Limb (tissue), 2 donors: Measurements from ENCODE around the gene ADGRF5.

ENCODE experiments used
- DNase-seq, 2 donors: peaks; one replicate each; pipeline ENCODE4 v3.0.0-alpha.2; 2016; ENCODE audit errors: extremely low spot score in 2 of 2

The ADGRF5 gene

DNA sequence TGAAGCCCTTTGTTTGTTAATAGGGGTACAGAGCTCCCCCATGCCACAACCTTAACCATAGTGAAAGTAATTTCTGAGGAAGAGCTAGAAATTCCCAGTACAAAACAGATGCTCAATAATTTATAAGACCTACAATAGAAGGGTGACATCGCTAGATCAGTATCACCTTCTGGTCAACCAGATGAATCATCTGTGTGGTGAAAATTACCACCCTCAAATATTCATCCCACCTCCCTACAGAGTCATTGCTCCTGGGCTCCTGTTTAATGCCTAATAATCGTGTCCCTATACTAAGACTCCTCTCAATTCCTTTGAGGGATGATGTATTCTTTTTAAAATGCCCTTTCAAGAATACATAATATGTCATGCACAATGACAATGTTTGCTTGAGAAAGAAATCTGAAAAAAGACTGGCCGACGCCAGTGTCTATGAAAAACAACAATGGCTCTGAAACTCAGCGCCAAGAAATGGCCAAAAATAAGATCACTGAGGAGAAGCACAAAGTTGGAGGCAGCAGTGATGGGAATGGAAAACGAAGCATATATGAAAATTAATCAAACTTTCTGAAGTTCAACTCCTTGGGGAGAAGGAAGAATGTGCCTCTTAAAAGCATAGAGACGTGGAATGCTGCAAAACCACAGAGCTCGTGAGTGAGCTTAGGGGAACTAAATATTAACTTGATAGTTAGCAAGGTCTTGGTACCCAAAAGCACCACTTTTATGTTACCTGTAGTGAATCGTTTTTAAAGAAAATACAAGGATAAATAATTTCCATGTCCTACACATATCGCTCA is 11.0 kb upstream of the ADGRF5 start:
- DNase-seq: no peak

DNA sequence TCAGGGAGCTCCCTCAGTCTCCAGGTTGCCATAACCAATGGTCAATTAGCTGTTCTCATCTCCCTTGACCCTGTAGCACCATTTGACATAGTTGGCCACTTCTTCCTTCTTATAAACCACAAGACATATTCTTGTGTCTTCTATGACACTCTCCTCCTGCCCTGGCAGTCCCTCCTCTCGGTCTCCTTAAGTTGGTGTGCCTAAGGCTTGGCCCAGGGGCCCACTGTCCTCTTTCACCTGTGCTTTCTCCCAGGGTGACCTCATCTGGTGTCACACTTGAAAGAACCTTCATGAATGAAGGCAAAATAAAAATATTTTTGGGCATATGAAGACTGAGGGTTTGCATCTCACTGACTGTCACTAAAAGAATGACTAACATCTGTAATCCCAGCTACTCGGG is 9.7 kb upstream of the ADGRF5 start:
- no peak for DNase-seq

DNA sequence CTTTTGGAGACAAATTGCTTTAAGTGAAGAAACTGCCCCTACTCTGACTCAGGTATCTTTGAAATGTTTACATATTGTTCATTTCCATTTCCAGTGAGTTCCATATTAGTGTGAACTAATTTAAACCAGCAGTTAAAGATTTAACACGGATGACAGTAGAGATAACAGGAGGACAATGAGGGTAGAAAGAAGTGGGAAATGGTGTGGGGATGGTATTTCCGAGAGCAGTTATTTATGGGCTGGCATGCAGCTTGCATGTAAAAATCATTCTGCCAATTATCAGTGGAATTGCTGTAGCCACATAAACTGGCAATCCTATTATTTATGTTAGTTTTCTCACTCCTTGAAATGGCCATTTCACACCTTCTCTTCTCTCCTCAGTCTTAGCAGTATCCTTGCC is 8.6 kb upstream of the ADGRF5 start:
- no peak for DNase-seq

DNA sequence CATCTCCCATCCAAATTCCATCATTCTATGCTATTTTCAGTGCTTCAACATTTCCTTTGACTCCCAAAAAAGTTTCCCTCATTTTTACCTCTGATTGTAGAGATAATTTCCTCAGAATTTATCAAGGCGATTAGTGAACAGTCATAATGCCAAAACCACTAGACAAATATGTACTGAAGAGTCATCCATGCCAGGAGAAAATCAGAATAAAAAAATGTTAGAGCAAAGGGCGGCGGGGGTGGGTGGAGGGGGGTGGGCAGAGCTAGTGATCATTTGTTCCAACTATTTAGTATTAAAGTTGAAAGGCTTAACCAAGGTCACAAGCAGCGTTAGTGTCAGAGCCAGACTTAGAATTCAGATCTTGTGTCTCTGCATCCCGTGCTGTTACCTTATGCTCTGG is 5.3 kb upstream of the ADGRF5 start:
- DNase-seq: no peak

DNA sequence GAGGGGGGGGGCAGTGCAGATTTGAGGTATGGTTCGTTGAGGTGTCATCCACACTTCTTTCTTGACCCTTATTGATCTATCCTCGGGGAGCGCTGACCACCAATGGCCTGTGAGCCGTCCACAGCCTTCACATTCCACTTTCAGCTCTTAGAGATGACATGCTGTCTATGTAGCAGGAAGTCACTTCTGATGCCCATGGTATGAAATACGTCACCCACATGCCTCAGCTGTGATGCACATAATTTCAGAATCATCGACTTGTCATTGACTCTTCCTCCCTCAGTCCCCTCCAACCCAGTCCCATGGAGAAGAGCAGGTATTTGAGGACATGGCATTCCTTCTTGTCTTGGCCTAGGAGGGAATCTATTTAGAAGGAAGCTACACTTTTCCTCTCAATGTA is 4.7 kb upstream of the ADGRF5 start:
- no peak for DNase-seq

DNA sequence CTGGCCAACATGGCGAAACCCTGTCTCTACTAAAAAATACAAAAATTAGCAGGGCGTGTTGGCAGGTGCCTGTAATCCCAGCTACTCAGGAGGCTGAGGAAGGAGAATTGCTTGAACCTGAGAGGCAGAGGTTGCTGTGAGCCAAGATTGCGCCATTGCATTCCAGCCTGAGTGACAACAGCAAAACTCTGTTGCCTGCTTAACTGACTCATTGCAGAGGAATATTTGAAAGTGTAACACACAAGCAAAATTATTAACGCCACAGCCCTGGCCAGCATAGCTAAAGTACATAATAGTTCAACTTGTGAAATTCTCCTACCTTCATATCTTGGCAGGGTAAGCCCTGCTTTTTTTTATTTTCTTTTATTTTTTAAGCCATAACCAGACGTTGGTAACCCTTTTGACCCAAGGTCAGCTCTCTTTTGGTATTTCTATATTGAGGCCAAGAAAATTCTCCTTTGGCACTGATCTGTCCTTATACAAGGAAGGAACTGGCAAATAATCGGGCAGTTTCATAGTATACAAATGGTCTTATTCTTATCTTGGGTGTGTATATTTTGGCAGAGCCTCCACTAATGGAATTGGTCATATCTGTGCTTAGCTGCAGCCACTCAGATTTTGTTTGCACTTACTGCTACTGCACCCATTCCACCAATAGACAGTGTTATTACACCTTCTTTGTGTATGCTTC is 4.0 kb upstream of the ADGRF5 start:
- no peak for DNase-seq

DNA sequence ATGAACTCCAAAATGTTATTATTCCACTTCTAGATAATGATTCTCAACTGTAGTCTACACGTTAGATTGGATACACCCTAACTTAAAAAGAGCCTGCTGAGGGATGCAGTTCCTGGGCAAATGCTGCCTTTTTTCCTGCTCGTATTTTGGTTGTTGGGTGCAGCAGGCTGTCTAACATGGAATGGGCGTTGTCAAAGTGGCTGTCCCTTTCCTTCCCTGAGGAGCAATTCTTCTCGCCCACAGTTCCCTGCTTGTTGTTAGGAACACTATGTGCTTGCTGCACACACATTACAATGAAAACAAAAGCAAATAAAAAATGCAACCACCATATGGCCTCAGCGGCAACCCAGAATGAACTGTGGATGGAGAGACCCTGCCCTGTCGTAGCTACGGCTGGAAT is 1.7 kb upstream of the ADGRF5 start:
- no peak for DNase-seq

DNA sequence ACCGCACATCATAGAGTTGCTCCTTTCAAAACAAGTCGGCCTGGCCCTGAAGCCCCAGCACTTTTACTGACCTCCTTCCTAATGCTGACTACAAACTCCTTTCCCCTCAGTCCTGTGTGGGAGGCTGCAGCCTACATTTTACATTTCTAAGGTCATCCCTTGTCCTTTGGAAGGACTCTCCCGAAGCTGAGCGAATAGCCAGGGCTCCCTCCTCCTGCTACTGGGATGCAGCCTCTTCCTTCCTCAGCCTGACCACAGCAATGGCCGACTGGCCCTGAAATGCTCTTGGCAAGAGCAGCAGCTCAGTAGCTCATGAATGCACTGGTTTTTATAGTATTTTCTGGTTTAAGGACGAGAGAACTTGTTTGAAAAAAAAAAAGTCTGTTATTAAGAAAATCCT is 679 bp downstream of the ADGRF5 start:
- DNase-seq: no peak

DNA sequence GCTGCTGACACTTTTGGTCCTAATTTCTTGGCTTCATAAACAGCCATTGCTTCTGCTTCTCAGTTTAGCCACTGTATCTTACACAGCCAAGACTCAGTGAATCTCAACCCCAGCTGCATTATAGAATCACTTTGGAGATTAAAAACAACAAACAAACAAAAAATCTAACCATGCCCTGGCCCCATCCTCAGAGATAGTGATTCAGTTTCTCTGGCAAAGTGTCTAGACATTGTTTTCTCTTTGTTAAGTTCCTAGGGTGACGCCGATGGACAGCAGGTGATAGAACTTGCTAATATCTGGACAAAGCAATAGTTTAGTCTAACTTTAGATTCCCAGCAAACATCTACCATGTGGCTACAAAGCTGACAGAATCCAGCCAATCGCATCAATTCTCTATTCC is 2.9 kb downstream of the ADGRF5 start:
- DNase-seq: no peak

DNA sequence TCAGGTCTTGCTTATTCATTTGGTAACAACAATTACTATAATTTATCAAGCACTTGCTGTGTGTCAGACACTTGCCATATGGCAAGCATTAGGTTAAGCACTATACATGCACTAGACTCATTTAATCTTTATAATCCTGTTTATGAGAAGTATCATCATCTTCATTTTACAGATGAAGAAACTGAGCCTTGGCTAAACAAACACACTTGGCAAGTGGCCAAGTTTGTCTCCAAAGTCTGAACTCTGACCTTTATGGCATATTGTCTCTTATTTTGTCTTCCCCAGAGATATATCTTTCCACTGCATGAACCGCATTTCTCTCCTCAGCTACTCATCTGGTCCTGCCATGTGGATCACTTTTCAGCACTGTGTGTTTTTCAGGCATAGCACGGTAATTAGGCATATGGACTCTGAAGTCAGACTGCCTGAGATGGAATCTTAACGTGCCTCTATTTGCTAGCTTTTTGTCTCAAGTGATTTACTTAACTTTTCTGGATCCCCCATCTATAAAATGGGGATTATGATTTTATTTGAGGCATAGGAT is 4.7 kb downstream of the ADGRF5 start:
- no peak for DNase-seq

DNA sequence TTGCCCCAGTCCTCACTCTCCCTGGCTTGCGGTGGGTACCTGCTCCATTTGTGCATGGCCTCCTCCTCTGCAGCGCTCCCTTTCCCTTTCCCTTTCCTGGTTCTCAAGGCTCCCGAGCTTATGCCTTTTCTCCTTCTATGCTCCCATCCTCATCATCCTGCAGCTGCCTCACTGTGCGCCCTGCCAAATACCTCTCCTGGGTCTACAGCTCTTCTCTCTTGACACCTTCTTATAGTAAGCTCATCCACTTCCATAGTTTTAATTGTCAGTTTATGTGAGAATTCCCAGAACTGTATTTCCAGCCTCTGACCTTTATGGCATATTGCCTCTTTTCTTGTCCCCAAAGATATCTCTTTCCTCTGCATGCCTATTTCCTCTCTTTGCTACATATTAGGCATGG is 5.9 kb downstream of the ADGRF5 start:
- no peak for DNase-seq

DNA sequence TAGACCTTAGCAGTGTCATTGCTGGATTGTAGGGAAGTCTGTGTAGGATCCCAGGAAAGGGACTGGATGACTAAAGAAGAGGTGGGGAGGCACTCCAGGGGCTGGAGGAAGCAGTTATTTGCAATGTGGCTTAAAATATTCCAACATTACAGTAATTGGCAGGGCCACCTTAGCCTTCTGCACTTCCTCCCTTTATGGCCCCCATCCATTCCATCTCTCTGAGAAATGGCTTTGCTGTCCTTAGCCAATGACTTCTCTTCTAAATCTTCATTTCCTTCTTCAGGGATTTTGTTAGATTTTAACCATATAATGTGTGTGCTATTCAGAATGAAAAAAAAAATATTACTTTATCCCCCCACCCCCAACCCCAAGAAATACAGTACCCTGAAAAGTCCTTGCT is 6.4 kb downstream of the ADGRF5 start:
- DNase-seq: no peak

DNA sequence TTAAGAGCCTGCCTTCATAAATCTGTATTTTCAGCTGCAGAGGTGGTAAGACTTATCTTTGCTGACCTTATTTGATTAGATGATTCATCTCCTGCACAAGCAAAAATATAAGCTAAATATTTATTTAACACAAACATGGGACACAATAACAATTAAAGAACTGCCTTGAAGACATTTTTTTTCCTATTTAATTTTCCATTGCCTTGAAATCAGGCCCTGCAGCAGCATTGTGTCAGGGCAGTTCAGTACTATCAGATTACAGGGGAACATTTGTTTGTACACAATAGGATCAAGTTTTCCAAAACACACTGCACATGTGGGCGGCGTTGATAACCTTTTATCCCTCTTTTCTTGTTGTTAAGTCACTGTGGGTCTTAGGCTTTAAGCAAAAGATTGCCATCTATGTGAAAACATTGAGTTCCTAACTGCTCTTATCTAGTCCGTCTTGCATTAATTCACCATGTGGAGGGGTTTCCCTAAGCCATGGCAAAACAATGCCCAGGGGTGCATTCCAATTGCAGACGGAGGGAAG is 7.4 kb downstream of the ADGRF5 start:
- DNase-seq: no peak

DNA sequence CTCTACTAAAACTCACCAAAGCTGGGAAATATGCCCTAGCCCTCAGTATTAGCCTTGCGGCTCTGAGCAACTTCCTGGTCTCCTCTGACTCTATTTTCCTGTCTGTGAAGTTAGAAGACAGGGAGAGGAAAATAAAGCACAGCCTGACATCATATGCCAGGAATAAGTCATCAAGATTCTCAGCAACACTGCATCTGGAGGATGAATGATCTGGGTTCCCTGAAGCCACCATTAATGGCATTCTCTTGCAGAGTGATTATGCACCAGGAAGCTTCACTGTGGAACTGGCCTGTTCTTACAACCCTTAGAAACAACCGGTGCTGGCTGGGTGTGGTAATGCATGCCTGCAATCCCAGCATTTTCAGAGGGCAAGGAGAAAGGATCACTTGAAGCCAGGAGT is 12.4 kb downstream of the ADGRF5 start:
- DNase-seq: no peak

DNA sequence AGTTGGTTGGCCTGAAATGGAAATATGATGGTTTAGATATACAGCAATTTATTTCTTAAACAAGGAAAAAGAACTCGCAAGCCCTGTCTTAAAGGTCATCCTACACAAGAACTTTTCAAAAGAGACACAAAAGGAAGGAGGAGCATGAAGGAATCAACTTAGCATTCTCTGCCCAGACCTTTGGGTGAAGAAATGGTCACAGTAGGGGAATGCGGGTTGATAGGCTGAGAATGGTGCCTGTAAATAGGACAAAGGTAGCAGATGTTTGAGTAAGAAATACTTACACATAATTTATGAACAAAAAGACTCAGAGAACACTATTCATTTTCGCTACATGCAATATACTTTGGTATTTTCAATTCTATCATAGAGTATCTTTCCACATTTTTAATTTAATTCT is 15.0 kb downstream of the ADGRF5 start:
- no peak for DNase-seq

DNA sequence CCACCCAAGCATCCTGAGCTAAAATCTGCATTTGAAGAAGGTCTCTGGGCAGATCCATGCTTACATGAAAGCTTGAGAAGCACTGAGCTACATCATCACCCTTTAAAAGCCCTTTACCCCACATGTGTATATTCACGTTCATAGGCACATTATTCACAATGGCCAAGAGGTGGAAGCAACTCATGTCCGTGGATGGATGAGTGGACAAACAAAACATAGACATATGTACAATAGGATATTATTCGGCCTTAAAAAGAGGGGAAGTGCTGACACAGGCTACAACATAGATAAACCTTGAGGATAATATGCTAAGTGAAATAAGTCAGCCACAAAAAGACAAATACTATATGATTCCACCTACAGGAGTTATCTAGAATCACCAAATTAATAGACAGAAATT is 17.6 kb downstream of the ADGRF5 start:
- DNase-seq: no peak

DNA sequence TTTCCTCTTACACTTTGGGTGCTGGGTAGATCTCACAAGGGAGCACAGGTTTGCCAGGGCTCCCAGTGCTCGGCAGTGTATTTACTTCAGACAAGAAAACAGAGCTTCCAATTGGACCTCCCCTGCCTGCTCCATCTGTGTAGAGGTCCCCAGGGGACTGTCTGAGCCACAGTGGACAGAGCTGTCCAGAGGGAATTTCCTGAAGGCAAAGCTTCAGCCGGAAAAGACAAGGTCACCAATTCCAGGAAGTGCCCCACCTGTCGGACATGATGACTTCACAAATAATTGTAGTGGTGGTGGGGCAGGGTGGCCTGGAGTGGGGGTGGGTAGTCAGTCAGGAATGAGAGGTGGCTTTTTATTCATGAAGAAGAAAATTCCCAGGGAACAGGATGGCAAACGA is 18.6 kb downstream of the ADGRF5 start:
- no peak for DNase-seq

DNA sequence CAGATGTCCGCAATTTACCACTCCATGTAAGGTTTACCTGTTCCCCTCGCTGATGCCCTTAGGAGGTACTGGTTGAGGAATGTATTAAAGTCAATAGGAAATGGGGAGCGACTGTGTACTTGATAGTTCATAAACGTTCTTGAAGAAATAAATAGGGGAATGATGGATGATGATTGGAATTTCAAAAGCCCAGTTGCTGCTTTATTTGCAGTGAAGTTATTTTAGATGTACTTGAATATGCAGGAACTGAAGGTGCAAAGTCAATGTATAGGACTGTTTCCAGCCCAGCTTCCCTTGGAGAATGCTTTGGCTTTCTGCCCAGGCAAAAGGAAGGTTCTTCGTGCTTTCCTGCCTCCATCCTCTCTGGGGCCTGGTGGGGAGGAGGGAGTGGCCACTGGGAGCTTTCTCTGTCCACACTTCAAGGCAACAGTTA is 19.8 kb downstream of the ADGRF5 start:
- DNase-seq: peak; percentile 24 to 40

DNA sequence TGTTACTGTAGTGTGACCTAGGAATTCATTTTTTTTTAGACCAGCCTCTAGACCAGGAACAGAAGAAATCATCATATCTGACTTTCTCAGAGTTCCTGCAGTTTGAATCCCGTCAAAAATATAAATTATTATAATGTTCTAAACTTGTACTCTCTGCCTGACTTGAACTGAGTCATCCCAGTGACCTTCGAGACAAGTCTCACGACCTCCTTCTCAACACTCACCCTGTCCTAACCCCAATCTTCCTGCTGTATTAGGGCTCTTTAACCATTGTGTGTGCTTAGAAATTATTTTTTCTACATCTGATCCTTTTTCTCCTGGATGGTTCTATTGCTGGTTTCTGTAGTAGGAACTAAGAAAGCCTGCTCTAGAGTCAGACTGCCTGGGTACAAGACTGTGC is 21.5 kb downstream of the ADGRF5 start:
- no peak for DNase-seq

DNA sequence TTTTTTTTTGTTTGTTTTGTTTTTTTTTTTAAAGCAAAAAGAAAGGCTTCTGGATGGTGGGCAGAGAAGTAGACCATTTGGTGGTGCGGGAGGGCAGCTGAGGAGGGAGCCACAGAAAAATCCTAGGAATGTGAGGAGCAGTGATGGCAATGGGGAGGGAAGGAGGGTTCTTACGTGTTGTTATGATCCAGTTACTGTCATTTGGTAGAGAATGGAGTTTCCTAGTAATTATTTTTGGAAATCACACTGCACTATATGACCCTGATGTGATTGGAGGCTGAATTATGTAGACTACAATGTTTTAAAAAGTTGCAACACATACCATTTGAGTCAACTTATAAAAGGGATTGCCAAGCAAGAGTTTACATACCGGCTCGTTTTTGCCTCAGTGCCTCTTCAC is 22.1 kb downstream of the ADGRF5 start:
- no peak for DNase-seq

DNA sequence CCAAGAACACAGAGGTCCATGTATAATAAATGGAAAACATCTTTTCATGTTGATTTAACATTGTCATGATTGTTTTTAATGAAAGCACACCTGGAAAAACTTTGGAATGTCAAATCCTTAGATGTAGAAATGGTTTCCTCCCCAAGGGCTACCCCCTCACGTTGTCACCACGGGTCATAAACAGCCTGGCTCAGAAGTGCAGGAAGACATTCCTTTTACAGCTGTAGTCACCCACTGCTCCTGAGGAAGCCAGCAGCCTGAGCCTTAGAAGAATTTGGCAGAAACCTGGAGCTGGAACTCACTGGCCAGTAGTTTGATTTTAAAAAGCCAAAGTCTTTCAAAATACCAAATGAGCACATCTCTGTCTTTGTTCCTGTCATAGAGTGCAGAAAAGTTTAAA is 23.7 kb downstream of the ADGRF5 start:
- no peak for DNase-seq

DNA sequence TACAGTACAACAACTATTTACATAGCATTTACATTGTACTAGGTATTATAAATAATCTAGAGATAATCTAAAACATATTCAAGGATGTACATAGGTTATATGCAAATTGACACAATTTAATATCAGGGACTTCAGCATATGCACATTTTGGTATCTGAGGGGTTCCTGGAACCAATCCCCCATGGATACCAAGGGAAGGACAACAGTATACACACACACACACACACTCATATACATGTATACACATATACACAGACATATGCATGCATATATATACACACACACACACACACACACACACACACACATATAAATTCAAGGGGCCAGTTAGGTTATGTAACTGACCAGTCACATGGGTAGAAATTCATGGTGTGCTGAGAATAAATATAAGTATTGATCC is 24.9 kb downstream of the ADGRF5 start:
- DNase-seq: no peak

DNA sequence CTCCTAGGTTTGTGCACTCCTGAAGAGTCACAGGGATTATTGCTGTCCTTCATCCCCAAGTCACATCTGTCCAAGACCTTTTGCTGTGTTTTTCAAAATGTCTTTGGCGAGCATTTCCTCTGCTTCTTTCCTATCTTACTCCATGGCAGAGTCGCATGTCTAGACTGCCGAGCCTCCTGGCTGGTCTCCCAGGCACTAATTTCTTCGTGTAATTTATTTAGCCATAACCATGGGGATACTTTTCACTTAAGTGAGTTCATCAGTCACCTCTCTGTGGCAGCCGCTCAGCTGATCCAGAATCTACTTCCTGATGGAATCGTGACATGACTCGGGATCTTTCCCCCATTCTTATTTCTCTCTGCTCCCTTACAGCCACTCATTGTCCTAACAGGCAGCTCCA is 25.8 kb downstream of the ADGRF5 start:
- no peak for DNase-seq
